Activated naive CD4-positive, alpha-beta T cell treated with anti-CD3 and anti-CD28 coated beads, Interleukin-2, amount 10 ng/mL, durations not matched to agents 7 days and 5 days (primary cell): ENCODE results near the gene DNAAF5.

ENCODE experiments used
- CTCF ChIA-PET: fragments of 350-600 bp; sonication (Branson Sonifier 250); formaldehyde crosslinking; loops from one replicate; lab custom pipeline; 2021; ENCODE audit warnings: antibody characterized with exemption; lab: Charles Lee
- DNase-seq: peaks from one replicate; pipeline ENCODE4 v3.0.0-alpha.2; 2020
- H3K27ac Mint-ChIP-seq: one replicate; pipeline ENCODE4 v1.8.0; 2021; ENCODE audit warnings: mild to moderate bottlenecking, moderate library complexity, mixed read lengths
- H3K27me3 Mint-ChIP-seq: one replicate; pipeline ENCODE4 v1.8.0; 2021; ENCODE audit warnings: mild to moderate bottlenecking, mixed read lengths
- H3K36me3 Mint-ChIP-seq: one replicate; pipeline ENCODE4 v1.8.0; 2021; ENCODE audit warnings: mixed read lengths
- H3K4me1 Mint-ChIP-seq: one replicate; pipeline ENCODE4 v1.8.0; 2021; ENCODE audit warnings: mixed read lengths
- H3K4me3 Mint-ChIP-seq: one replicate; pipeline ENCODE4 v1.8.0; 2021; ENCODE audit warnings: mild to moderate bottlenecking, moderate library complexity, mixed read lengths
- H3K9me3 Mint-ChIP-seq: one replicate; pipeline ENCODE4 v1.8.0; 2021; ENCODE audit warnings: mixed read lengths

DNAAF5 gene

DNA sequence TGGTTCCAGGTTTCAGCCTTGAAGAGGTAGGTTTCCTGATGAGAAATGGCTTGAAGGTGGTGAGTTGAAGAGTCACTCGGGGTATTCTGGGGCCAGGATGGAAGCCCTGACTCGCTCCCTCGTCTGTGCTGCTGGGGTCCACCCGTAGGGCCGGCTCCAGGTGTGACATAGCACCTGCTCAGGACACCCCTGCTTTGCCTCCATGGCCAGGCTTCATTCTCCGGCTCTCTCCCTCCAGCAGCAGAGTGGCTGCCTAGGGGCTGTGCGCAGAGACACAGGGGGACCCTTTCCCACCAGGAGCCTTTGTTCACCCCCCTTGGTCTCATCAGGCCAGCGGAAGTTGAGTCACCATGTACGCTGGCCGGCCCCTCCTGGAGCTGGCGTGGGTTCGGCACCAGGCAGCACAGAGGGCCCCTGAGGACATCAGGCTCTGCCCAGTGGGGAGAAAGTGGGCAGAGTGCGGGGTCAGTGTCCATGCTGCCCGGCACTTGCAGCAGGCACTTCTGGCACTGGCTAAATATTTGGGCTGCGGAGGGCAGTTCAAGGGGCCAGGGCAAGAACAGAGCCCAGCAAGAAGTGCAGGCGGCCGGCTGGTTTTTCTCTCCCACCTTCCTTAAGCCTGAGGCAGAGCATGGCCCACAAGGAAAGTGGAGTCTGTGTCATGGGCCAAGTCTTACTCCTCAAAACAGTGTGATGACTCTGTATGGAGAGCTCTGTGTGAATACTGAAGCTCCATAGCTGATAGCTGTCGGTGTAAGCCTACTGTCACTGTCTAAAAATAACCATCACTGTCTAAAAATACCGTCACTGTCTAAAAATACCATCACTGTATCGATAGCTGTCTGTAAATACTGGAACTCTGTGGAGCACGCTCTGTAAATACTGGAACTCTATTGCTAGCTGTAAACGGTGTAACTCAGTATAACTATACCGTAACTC is 4.3 kb downstream of the DNAAF5 start:
- Mint-ChIP-seq H3K9me3 (no peaks in the 10 kb centered on the region), H3K4me3 (no peak overlapping the region), H3K27ac (no peak overlapping the region), H3K36me3 (peaks cover 18% of the 10 kb centered on the region), H3K4me1 (peaks cover 19% of the 10 kb centered on the region), H3K27me3 (no peaks in the 10 kb centered on the region)
- CTCF ChIA-PET = no interaction called here
- DNase-seq = no peak

DNA sequence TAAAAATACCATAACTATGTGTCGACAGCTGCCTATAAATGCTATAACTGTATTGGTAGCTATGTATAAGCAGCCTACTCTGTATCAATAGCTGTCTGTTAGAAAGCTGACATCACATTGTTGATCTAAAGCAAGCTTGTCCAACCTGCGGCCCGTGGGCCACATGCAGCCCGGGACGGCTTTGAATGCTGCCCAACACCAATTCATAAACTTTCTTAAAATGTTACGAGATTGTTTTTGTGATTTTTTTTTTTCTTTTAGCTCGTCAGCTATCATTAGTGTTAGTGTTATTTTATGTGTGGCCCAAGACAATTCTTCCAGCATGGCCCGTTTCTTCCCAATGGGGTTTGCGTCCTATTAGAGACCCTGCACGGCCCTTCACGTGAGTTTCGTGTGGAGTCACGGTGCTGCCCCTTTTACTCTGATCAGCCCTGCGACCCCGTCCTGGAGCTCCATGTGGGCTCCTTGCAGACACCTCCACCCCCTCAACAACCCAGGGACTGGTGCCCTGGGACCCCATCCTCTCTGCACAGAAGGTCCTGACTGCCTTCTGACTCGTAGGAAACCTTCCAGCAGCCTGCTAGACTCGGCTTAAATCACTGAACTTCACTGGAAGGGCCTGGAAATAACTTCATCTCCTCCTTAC is 5.1 kb downstream of the DNAAF5 start:
- CTCF ChIA-PET = no interaction called here
- peaks cover 16% of the 10 kb centered on the region for H3K4me1 Mint-ChIP-seq

DNA sequence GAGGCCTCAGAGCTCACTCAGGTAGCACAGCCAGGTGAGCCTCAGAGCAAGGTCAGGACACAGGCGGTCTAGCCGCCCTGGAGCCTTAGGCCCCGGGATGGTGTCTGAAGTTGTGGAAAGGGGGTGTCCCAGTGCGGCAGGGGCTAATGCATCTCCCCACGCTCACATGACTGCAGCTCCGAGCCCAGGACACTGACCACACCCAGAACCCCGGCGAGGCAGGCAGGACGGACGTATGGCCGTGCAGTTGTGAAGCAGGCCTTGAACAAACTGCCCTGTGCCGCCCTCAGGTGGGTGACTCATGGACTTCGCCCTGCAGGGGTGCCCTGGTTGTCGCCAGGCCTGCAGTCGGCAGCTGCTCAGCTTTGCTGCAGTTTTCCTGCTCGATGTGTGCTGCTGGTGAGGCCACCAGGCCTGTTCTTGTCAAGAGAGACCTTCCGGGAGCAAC is 5.6 kb downstream of the DNAAF5 start:
- Mint-ChIP-seq H3K36me3 (peaks cover 15% of the 10 kb centered on the region), H3K27me3 (no peaks in the 10 kb centered on the region), H3K27ac (no peak overlapping the region), H3K4me3 (no peak overlapping the region), H3K4me1 (peaks cover 17% of the 10 kb centered on the region), H3K9me3 (no peaks in the 10 kb centered on the region)
- CTCF ChIA-PET = interaction anchor here (1.3 kb wide), 1 partner anchor 216 kb away, joined by 4 read pairs; no protein-coding TSS in a partner anchor
- DNase-seq = peak; percentile 38

More for the DNA sequence above, 5.1 kb downstream of the DNAAF5 start:
- Mint-ChIP-seq H3K27me3 (no peaks in the 10 kb centered on the region), H3K4me3 (no peak overlapping the region), H3K9me3 (no peaks in the 10 kb centered on the region), H3K27ac (no peak overlapping the region), H3K36me3 (peaks cover 15% of the 10 kb centered on the region)
- DNase-seq = no peak

DNA sequence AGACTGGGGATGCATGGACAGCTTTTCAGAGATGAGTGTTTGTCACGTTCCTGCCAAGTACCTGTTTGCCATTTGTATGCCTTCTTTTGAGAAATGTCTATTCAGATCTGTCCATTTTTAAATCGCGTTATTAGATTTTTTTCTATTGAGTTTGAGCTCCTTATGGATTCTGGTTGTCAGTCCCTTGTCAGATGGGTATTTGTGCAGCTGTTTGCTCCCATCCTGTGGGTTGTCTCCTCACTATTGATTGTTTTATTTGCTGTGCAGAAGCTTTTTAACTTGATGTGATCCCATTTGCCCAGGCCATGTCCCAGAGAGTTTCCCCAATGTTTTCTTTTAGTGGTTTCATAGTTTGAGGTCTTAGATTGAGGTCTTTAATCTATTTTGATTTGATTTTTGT is 6.1 kb downstream of the DNAAF5 start:
- Mint-ChIP-seq H3K27ac (no peak overlapping the region), H3K9me3 (no peaks in the 10 kb centered on the region), H3K36me3 (peaks cover 17% of the 10 kb centered on the region), H3K27me3 (no peaks in the 10 kb centered on the region), H3K4me1 (peaks cover 21% of the 10 kb centered on the region), H3K4me3 (no peak overlapping the region)
- DNase-seq = no peak
- CTCF ChIA-PET = interaction anchor here (1.3 kb wide), 1 partner anchor 217 kb away, joined by 4 read pairs; no protein-coding TSS in a partner anchor

DNA sequence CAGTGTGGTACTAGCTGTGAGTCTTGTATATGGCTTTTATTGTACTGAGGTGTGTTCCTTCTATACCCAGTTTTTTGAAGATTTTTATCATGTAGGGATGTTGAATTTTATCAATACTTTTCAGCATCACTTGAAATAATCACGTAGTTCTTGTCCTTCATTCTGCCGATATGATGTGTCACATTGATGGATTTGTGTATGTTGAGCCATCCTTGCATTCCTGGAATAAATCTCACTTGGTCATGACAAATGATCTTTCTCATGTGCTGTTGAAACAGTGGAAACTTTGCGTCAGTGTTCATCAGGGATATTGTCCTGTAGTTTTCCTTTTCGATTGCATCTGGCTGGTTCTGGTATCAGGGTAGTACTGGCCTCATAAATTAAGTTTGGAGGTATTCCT is 7.7 kb downstream of the DNAAF5 start:
- H3K9me3 Mint-ChIP-seq = no peaks in the 10 kb centered on the region
- CTCF ChIA-PET = no interaction called here
- H3K4me1 Mint-ChIP-seq = peaks cover 14% of the 10 kb centered on the region
- no peaks in the 10 kb centered on the region for H3K27me3 Mint-ChIP-seq
- H3K36me3 Mint-ChIP-seq = peaks cover 27% of the 10 kb centered on the region
- H3K27ac Mint-ChIP-seq = no peak overlapping the region
- H3K4me3 Mint-ChIP-seq = no peak overlapping the region
- DNase-seq = no peak

DNA sequence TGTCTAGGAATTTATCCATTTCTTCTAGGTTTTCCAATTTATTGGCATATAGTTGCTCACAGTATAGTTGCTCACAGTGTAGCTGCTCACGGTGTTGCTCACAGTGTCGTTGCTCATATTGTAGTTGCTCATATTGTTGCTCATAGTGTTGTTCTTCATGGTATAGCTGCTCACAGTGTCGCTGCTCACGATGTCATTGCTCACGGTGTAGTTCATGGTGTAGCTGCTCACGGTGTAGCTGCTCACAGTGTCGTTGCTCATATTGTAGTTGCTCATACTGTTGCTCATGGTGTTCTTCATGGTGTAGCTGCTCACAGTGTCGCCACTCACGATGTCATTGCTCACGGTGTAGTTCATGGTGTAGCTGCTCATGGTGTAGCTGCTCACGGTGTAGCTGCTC is 8.3 kb downstream of the DNAAF5 start:
- H3K27me3 Mint-ChIP-seq = no peaks in the 10 kb centered on the region
- peaks cover 13% of the 10 kb centered on the region for H3K4me1 Mint-ChIP-seq
- CTCF ChIA-PET = no interaction called here
- H3K27ac Mint-ChIP-seq = no peak overlapping the region
- DNase-seq = no peak
- H3K9me3 Mint-ChIP-seq = no peaks in the 10 kb centered on the region
- peaks cover 27% of the 10 kb centered on the region for H3K36me3 Mint-ChIP-seq
- no peak overlapping the region for H3K4me3 Mint-ChIP-seq

DNA sequence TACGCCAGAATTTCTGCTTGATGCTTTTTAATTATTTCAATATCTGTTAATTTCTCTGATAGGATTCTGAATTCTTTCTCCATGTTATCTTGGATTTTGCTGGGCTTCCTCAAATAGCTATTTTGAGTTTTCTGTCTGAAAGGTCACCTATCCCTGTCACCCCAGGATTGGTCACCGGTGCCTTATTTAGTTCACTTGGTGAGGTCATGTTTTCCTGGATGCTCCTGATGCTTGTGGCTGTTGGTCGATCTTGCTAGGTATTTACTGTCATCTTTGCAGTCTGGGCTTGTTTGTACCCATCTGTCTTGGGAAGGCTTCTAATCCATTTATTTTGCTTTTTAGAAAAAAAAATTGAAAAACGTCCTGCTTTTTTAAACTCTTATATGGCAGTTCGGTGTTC is 11.7 kb downstream of the DNAAF5 start:
- Mint-ChIP-seq H3K27ac (no peak overlapping the region), H3K36me3 (peaks cover 25% of the 10 kb centered on the region), H3K4me3 (no peak overlapping the region), H3K4me1 (peaks cover 11% of the 10 kb centered on the region), H3K9me3 (no peaks in the 10 kb centered on the region), H3K27me3 (no peaks in the 10 kb centered on the region)
- CTCF ChIA-PET = no interaction called here
- DNase-seq = no peak

DNA sequence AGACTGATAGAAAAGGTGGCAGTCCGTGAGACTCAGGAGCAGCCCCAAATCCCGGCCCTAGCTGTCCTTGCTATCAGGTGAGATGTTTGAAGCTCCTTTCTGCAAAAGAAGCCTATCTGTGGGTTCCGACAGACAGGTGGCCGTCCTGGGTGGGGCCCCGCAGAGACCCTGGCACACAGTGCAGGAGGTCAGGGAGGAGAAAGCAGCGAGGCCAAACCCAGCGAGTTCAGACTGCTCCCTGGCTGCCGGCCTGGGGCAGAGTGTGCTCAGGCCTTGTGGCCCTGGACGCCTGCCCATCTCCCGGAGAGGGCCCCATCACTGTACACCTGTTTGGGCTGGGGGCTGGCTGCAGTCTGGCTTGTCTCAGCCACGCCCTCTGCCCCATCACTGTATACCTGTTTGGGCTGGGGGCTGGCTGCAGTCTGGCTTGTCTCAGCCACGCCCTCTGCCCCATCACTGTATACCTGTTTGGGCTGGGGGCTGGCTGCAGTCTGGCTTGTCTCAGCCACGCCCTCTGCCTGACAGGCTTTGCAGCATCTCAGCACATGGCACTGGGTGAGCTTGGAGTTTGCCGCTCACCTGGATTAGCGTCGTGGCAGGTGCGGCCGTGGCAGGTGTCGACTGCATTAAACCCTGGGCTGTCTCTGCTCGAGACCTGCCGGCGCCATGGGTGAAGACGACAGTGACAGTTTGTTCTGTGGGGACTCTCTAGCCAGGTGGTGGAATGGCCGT is 12.4 kb downstream of the DNAAF5 start:
- H3K36me3 Mint-ChIP-seq = peaks cover 26% of the 10 kb centered on the region
- H3K4me1 Mint-ChIP-seq = peaks cover 11% of the 10 kb centered on the region
- no peak overlapping the region for H3K27ac Mint-ChIP-seq
- no peak for DNase-seq
- H3K27me3 Mint-ChIP-seq = no peaks in the 10 kb centered on the region
- CTCF ChIA-PET = no interaction called here
- H3K9me3 Mint-ChIP-seq = no peaks in the 10 kb centered on the region
- H3K4me3 Mint-ChIP-seq = no peak overlapping the region

DNA sequence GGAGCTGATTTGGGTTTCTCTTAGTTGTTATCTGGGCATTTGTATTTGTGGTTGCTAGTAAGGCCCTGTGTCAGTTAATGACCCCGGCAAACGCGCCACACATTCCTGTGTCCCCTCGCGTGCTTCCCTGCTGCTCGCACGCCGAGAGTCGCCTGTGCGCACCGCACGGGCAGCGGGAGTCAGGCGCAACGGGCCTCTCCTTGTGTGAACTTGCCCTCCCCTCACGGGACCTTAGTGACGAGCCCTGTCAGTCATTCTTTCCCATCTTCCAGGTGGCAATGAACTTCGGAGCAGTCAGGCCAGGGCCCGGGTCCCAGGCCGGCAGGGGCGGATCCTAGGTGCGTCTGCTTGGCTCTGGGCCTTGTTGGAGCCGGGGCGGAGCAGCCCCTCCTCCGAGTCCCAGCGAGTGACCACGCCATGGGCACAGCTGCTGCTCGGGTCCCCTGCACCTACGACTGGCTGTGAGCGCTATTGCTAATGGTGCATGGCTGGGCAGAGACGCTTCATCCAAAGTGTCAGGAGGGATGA is 13.0 kb downstream of the DNAAF5 start:
- no peaks in the 10 kb centered on the region for H3K9me3 Mint-ChIP-seq
- no peak for DNase-seq
- no peaks in the 10 kb centered on the region for H3K27me3 Mint-ChIP-seq
- CTCF ChIA-PET = no interaction called here
- peaks cover 31% of the 10 kb centered on the region for H3K36me3 Mint-ChIP-seq
- H3K27ac Mint-ChIP-seq = no peak overlapping the region
- no peak overlapping the region for H3K4me3 Mint-ChIP-seq
- H3K4me1 Mint-ChIP-seq = peaks cover 11% of the 10 kb centered on the region

DNA sequence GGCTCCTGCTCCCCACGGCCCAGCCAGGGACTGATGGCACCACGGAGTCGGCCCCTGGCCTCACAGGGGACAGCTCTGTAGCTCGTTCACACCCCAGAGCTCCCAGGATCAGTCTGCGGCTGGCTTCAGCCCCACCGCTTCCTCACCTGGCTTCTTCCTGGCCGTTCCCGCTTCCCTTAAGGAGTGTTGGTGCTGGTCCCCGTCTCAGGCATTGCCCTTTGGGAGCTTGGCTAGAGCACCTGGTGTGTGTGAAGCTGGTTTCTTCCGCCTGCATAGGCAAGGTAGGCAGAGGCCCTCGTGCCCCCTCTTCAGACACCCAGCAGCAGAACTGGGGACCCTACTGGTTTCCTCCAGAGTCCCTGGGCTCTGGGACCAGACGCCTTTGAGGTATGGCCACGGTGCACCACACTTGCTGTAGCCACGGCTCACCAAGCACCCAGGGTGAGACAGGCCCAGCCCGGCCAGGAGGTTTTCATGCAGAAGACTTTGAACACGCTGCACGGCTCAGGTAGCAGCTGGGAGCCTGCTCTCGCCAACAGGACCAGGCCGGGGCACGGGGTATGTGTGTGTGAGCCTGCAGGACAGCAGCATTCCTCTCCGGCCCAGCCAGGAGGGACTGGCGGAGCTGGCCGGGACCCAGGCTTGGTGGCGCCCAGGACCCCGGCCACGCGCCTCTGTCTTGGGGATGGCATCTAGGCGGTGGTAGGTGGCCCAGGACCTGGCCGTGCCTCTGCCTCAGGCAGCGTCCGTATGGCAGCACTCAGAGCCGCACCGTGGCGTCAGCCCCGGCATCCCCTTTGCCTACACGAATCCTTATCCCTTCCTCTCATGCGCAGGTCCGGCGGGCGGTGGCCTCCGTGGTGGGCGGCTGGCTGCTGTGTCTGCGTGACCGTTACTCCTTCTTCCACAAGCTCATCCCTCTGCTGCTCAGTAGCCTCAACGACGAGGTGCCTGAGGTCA is 13.8 kb downstream of the DNAAF5 start:
- Mint-ChIP-seq H3K27me3 (no peaks in the 10 kb centered on the region), H3K4me1 (peaks cover 11% of the 10 kb centered on the region), H3K9me3 (peaks cover 2% of the 10 kb centered on the region), H3K4me3 (no peak overlapping the region), H3K36me3 (peaks cover 37% of the 10 kb centered on the region), H3K27ac (no peak overlapping the region)
- DNase-seq = no peak
- CTCF ChIA-PET = no interaction called here

DNA sequence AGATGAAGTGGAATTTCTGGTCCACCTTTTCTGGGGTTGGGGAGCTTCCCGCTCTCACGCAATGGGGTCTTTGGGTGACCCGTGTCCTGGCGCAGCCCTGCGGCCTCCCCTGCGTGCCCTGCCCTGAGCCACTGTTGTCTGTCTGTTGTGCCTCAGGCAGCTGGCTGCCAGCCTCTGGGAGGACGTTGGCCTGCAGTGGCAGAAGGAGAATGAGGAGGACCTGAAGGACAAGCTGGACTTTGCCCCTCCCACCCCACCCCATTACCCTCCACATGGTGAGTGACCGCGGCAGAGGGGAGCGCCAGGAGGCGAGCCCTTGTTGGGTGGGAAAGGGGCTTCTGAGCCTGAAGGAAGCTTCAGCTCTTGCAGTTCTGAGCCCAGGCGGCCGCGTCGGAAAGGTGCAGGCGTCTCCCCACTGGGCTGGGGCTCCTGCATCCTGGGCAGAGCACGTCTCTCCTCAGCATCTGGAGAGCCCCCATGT is 14.7 kb downstream of the DNAAF5 start:
- Mint-ChIP-seq H3K27ac (no peak overlapping the region), H3K4me3 (no peak overlapping the region), H3K36me3 (peaks cover 44% of the 10 kb centered on the region), H3K4me1 (peaks cover 11% of the 10 kb centered on the region), H3K27me3 (no peaks in the 10 kb centered on the region), H3K9me3 (peaks cover 7% of the 10 kb centered on the region)
- no peak for DNase-seq
- CTCF ChIA-PET = no interaction called here

DNA sequence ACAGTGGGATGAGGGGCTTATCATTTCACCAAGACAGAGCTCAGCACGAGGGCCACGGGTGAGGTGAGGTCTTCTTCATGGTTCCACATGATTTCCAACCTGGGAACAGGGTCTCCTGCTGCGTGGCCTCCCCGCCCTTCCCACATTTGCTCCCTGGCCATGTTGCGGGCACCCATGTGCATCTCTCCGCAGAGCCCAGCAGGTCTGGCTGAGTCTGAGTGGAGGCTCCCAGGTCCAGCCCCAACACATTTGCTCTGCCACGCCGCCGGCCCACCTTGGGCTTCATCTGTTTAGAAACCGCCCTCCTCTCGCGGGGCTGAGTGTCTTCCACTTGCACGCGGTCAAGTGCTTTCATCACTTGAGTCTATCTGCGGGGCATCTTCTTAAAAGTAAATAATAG is 15.4 kb downstream of the DNAAF5 start:
- DNase-seq = no peak
- peaks cover 7% of the 10 kb centered on the region for H3K9me3 Mint-ChIP-seq
- H3K36me3 Mint-ChIP-seq = peaks cover 44% of the 10 kb centered on the region
- CTCF ChIA-PET = no interaction called here
- peaks cover 11% of the 10 kb centered on the region for H3K4me1 Mint-ChIP-seq
- H3K27ac Mint-ChIP-seq = no peak overlapping the region
- H3K27me3 Mint-ChIP-seq = no peaks in the 10 kb centered on the region
- no peak overlapping the region for H3K4me3 Mint-ChIP-seq

DNA sequence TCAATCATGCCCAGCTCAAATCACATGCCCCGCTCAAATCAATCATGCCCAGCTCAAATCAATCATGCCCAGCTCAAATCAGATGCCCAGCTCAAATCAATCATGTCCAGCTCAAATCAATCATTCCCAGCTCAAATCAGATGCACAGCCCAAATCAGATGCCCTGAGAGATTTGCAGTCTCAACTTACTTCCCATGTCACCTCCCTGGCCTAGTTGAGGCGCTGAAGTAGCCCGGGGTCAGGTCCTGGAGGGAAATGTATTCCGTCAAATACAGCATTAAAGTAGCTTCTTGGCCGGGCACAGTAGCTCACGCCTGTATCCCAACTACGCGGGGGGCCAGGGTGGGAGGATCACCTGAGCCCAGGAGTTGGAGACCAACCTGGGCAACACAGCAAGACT is 16.3 kb downstream of the DNAAF5 start:
- H3K36me3 Mint-ChIP-seq = peaks cover 40% of the 10 kb centered on the region

More for the DNA sequence above, 16.3 kb downstream of the DNAAF5 start:
- peaks cover 7% of the 10 kb centered on the region for H3K9me3 Mint-ChIP-seq
- no peak overlapping the region for H3K4me3 Mint-ChIP-seq
- DNase-seq = no peak
- H3K27me3 Mint-ChIP-seq = no peaks in the 10 kb centered on the region
- H3K4me1 Mint-ChIP-seq = peaks cover 3% of the 10 kb centered on the region
- H3K27ac Mint-ChIP-seq = no peak overlapping the region
- CTCF ChIA-PET = no interaction called here
